PC-9 (cell line): ENCODE data around the gene GPC1. TPM values are rescaled to one million over a fixed set of nuclear protein-coding genes. Genes with fewer than 3 reads are reported as not detected.

Experiments
- BruUV-seq: library from RNA; stranded (reverse); fragments of 400-500 nt; replicated peaks from 2 replicates; lab custom pipeline; 2021; lab: Mats Ljungman, UMichigan
- CTCF ChIA-PET: fragments of 300-600 bp; sonication (Branson Sonifier 250); formaldehyde crosslinking; loops from one replicate; lab custom pipeline; 2022; ENCODE audit warnings: antibody characterized with exemption; lab: Charles Lee
- POLR2A ChIA-PET: fragments of 300-600 bp; sonication (Branson Sonifier 250); formaldehyde crosslinking; loops from one replicate; lab custom pipeline; 2022; ENCODE audit warnings: antibody characterized with exemption; ENCODE audit not compliant: unreplicated experiment; lab: Charles Lee
- DNase-seq, 2 experiments: peaks; one replicate each; pipeline versions ENCODE4 v3.0.0 to v3.0.0-alpha.2; 2015 to 2022; ENCODE audit warnings: mixed read lengths in 1 of 2
- H2AFZ ChIP-seq: fragments of 200-600 bp; sonication (generic); 2 replicates; pipeline ENCODE4 v1.8.1; 2017; ENCODE audit warnings: antibody characterized with exemption
- H3F3A ChIP-seq: fragments of 200-600 bp; sonication (generic); 2 replicates; pipeline ENCODE4 v1.8.1; 2017; ENCODE audit warnings: antibody characterized with exemption, mild to moderate bottlenecking, low read depth; ENCODE audit not compliant: insufficient read depth
- H3K27ac ChIP-seq: fragments of 200-600 bp; sonication (generic); 2 replicates; pipeline ENCODE4 v1.6.1; 2016; ENCODE audit warnings: mixed run types
- H3K27me3 ChIP-seq: fragments of 200-600 bp; sonication (generic); 2 replicates; pipeline ENCODE4 v1.6.1; 2016; ENCODE audit warnings: low read depth, mixed run types; ENCODE audit not compliant: insufficient read depth
- H3K36me3 ChIP-seq: fragments of 200-600 bp; sonication (generic); 2 replicates; pipeline ENCODE4 v1.6.1; 2016; ENCODE audit warnings: low read depth, mixed run types
- H3K4me1 ChIP-seq: fragments of 200-600 bp; sonication (generic); replicated peaks from 2 replicates; pipeline ENCODE4 v1.6.1; 2016; ENCODE audit warnings: mixed run types; ENCODE audit not compliant: insufficient read depth
- H3K4me2 ChIP-seq: fragments of 200-600 bp; sonication (generic); 2 replicates; pipeline ENCODE4 v1.6.1; 2017; ENCODE audit warnings: mixed run types
- H3K4me3 ChIP-seq: fragments of 200-600 bp; sonication (generic); 2 replicates; pipeline ENCODE4 v1.6.1; 2016; ENCODE audit warnings: mixed run types
- H3K79me2 ChIP-seq: fragments of 200-600 bp; sonication (generic); 2 replicates; pipeline ENCODE4 v1.6.1; 2017; ENCODE audit warnings: low read depth, mixed run types
- H3K9me2 ChIP-seq: fragments of 200-600 bp; sonication (generic); 2 replicates; pipeline ENCODE4 v1.8.1; 2017; ENCODE audit warnings: mild to moderate bottlenecking; ENCODE audit not compliant: insufficient read depth
- H3K9me3 ChIP-seq: fragments of 200-600 bp; sonication (generic); 2 replicates; pipeline ENCODE4 v1.8.1; 2016; ENCODE audit warnings: low read depth; ENCODE audit not compliant: insufficient read depth
- H4K20me1 ChIP-seq: fragments of 200-600 bp; sonication (generic); 2 replicates; pipeline ENCODE4 v1.8.1; 2017; ENCODE audit not compliant: insufficient read depth
- CTCF ChIP-seq: fragments of 200-600 bp; sonication (generic); conservative IDR thresholded peaks from 2 replicates; pipeline ENCODE4 v1.6.1; 2017; ENCODE audit warnings: mixed run types, antibody characterized with exemption, mild to moderate bottlenecking, moderate library complexity
- EZH2 ChIP-seq: fragments of 200-600 bp; sonication (generic); IDR thresholded peaks from 2 replicates; pipeline ENCODE4 v1.8.0; 2017; ENCODE audit warnings: antibody characterized with exemption, low read depth
- intact Hi-C: fragments of 100-400 bp; cut with micrococcal nuclease; formaldehyde crosslinking; loops from one replicate; pipeline ENCODE4 v1.10.0; 2022; ENCODE audit not compliant: unreplicated experiment
- total RNA-seq: library from RNA; stranded (reverse); gene quantifications from 2 replicates; pipeline ENCODE4 v1.2.3, GENCODE V29; 2021

GPC1 gene
- total RNA-seq, 1 experiment from 2014 or later, result 302 TPM

GRCh38 chr2:240413813-240414429 lies 21.5 kb upstream of the GPC1 start:
- Histone ChIP-seq H3K36me3 (no peaks in the 10 kb centered on the region), H2AFZ (no peak overlapping the region), H3K27ac (no peak overlapping the region), H3K4me2 (no peak overlapping the region), H3K4me3 (no peak overlapping the region), H3K4me1 (no peaks in the 10 kb centered on the region), H3K27me3 (no peaks in the 10 kb centered on the region), H3K9me3 (peaks cover 12% of the 10 kb centered on the region; the same call in 1 of the 2 replicates), H3F3A (no peaks in the 10 kb centered on the region), H3K9me2 (no peaks in the 10 kb centered on the region), H3K79me2 (no peaks in the 10 kb centered on the region), H4K20me1 (no peaks in the 10 kb centered on the region)
- BruUV-seq, result no TSS peak
- intact Hi-C loops, result no loop called here
- no peak for DNase-seq
- CTCF ChIA-PET, result no interaction called here
- POLR2A ChIA-PET, result interaction anchor here (0.7 kb wide), 1 partner anchor 165 kb away, joined by 3 read pairs; no protein-coding TSS in a partner anchor
- TF ChIP-seq CTCF, result no peak
- TF ChIP-seq EZH2, result no peak

GRCh38 chr2:240416821-240417220 lies 18.6 kb upstream of the GPC1 start:
- ChIA-PET CTCF (no interaction called here), POLR2A (interaction anchor here (0.7 kb wide), 1 partner anchor 171 kb away, joined by 3 read pairs; no protein-coding TSS in a partner anchor)
- H3K4me2 ChIP-seq, result no peak overlapping the region
- H3F3A ChIP-seq, result no peaks in the 10 kb centered on the region
- intact Hi-C loops, result no loop called here
- no peaks in the 10 kb centered on the region for H3K9me2 ChIP-seq
- BruUV-seq, result no TSS peak
- H3K36me3 ChIP-seq, result no peaks in the 10 kb centered on the region
- TF ChIP-seq CTCF, result no peak
- TF ChIP-seq EZH2, result no peak
- H3K79me2 ChIP-seq, result no peaks in the 10 kb centered on the region
- H4K20me1 ChIP-seq, result no peaks in the 10 kb centered on the region
- no peaks in the 10 kb centered on the region for H3K27me3 ChIP-seq
- no peak overlapping the region for H3K4me3 ChIP-seq
- no peaks in the 10 kb centered on the region for H3K4me1 ChIP-seq
- no peak overlapping the region for H2AFZ ChIP-seq
- no peak for DNase-seq
- H3K27ac ChIP-seq, result no peak overlapping the region
- peaks cover 26% of the 10 kb centered on the region; the same call in 1 of the 2 replicates for H3K9me3 ChIP-seq

GRCh38 chr2:240418311-240418710 lies 17.2 kb upstream of the GPC1 start:
- no peak for DNase-seq
- peaks cover 27% of the 10 kb centered on the region; the same call in 1 of the 2 replicates for H3K9me3 ChIP-seq
- no peaks in the 10 kb centered on the region for H3K36me3 ChIP-seq
- TF ChIP-seq CTCF (no peak), EZH2 (no peak)
- POLR2A ChIA-PET, result interaction anchor here (0.5 kb wide), 1 partner anchor 163 kb away, joined by 5 read pairs; no protein-coding TSS in a partner anchor
- intact Hi-C loops, result no loop called here
- H3F3A ChIP-seq, result no peaks in the 10 kb centered on the region
- no peak overlapping the region for H3K27ac ChIP-seq
- no TSS peak for BruUV-seq
- H3K4me3 ChIP-seq, result no peak overlapping the region
- H3K9me2 ChIP-seq, result no peaks in the 10 kb centered on the region
- H2AFZ ChIP-seq, result no peak overlapping the region
- no peaks in the 10 kb centered on the region for H4K20me1 ChIP-seq
- H3K27me3 ChIP-seq, result no peaks in the 10 kb centered on the region
- H3K79me2 ChIP-seq, result no peaks in the 10 kb centered on the region
- H3K4me1 ChIP-seq, result no peaks in the 10 kb centered on the region
- CTCF ChIA-PET, result no interaction called here
- H3K4me2 ChIP-seq, result no peak overlapping the region
